GM11168 (cell line): Measurements from ENCODE around the gene ANGEL1.

Experiments
- in situ Hi-C: fragments of 300-500 bp; cut with MboI; formaldehyde crosslinking; loops from one replicate; pipeline ENCODE4 v1.12.0; 2022; ENCODE audit warnings: low sequenced_read_pairs; ENCODE audit not compliant: unreplicated experiment

The ANGEL1 gene

DNA sequence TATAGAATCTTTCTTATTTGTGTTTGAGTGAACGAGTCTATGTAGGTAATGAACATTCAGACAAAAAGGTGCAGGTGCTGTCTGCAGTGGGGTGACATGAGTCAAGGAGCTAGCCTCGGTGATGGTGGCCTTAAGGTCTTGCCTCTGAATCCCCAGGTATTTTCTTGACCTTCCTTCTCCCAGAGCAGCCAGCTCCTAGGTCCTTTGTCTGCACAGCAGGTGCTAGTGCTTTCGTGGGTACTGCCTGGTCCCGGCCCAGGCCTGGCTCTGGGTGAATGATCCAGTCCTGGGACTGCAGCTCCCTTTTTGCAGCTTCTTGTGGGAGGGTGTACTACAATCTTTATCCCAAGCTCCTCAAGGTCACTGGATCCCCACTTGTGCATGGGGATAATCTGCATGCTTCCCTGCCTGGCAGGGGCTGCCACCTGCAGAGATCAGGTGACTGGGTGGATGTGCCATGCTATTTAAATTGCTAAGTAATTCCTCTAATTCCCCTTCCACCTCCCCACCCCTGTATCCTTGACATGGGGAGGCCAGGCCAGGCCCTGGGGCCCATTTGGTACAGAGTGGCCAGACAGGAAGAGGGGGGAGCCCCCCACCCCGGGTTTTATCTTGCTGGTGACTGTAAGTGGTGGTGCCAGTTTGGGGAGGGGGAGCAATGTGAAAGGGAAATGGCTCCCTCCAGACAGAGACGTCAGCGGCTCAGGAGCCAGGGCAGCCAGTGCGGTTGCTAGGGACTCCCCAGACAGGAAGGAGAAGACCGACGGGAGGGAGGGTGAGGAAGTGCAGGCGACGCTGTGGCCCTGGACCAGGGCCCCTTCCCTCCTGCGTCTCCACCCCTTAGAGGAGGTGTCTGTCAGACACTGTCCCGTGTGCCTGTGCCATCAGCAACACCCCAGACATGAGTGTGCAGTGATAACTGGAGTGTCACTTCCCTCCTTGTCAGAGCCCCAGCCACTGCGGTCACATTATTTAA, 44.7 kb downstream of the ANGEL1 start:
- in situ Hi-C loops, result no loop called here

DNA sequence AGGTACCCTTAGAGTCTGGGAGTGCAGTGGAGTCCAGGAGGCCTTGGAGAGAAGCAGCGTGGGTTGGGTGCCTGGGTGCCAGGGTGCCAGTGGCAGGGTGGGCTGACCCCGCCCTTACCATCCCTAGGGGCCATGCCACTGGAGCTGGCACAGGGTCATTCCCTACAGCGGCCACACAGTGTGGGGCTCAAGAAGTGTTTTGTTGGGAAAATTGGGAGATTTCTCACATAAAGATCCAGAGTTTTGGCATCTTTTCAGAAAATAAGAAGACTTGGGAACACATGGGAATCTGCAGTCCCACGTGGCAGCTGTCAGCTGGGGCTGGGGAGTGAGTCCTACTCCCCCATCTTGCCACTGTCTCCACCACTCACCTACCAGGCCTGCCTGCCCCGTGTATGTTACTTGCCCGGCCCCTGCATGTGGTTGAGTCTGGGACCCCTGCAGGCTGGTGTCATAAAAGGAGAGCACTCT, 47.2 kb downstream of the ANGEL1 start:
- in situ Hi-C loops, result no loop called here

DNA sequence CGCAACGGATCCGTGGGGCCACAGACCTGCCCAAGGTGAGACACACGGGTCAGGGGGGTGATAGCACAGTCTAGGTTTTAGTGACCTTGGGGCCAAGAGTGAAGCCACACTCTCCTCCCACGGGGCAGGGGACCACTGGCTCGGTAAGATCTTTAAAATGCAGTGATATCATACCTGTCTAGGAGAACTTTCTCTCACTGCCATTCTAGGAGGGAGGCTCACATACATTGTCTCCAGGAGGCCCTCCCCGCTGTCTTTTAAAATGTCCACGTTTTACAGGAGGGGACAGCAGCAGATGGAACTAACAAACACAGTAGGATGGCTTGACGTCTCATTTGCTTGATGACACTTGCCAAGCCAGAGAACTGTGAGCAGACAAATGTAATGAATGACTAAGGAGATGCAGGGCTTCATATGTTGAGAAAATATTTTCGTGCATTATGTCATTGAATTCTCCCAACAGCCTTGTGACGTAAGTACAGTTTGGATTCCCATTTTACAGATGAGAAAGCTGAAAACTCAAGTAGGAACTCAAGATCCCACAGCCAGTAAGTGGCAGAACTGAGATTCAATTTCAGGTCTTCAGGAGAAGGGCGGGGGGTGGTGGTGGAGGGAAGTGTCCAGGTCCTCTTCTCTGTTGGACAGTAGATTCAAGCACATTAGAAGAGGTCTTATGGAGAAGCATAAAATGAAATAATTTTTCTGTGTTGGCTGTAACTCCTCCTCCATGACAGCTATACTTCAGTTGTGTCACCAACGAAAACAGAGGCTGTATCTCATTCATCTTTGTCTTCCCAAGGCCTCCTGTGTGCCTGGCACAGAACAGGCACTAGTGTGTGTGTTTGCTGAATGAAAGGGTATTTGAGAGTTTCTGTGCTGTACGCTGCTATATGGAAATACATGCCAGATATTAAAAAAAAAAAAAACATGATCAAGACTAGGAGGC, 49.3 kb downstream of the ANGEL1 start:
- in situ Hi-C loops, result no loop called here

DNA sequence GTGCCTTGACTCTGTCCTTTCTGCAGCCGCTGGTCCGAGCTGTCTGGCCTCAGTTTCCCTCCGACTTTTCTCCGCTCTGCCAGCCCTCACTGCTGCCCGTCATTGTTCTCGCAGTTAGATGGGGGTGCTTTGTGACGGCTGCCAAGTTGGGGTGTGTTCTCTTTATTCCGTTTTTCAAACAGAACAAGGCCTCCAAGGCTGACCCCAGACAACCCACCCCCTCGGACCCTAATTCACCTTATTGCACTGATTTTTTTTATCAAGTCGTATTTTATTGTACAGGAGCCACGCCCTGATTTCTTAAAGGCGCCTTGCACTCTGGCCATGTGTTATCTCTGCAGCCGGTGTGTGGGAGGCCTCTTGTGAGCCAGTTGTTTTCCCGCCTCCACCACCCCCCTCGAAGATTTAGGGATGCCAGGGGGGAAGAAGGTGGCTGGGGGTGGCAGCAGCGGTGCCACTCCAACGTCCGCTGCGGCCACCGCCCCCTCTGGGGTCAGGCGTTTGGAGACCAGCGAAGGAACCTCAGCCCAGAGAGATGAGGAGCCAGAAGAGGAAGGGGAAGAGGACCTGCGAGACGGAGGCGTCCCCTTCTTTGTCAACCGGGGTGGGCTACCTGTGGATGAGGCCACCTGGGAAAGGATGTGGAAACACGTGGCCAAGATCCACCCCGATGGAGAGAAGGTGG, 50.1 kb downstream of the ANGEL1 start:
- in situ Hi-C loops, result no loop called here

DNA sequence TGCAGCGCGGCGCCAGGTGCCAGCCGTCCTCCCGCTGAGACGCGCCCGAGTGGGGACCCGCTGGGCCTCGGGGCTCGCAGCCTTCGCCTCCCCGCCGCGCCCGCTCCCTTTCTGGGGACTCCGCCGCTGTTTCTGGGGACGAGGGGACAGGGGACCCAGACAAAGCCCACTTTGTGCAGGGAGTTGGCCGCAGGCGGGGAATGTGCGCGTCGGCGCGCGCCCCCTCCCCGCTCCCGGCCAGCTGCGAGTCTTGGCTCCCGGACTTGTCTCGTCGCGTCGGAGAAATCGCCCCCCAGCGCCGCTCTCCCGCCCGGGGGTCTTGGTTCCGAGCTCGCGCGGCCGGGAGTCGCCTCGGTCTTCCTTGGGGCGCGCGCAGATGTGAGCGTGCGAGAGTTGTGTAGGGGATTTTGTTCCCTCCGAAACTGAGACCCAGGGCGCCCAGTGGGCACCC, 50.7 kb downstream of the ANGEL1 start:
- in situ Hi-C loops, result no loop called here

DNA sequence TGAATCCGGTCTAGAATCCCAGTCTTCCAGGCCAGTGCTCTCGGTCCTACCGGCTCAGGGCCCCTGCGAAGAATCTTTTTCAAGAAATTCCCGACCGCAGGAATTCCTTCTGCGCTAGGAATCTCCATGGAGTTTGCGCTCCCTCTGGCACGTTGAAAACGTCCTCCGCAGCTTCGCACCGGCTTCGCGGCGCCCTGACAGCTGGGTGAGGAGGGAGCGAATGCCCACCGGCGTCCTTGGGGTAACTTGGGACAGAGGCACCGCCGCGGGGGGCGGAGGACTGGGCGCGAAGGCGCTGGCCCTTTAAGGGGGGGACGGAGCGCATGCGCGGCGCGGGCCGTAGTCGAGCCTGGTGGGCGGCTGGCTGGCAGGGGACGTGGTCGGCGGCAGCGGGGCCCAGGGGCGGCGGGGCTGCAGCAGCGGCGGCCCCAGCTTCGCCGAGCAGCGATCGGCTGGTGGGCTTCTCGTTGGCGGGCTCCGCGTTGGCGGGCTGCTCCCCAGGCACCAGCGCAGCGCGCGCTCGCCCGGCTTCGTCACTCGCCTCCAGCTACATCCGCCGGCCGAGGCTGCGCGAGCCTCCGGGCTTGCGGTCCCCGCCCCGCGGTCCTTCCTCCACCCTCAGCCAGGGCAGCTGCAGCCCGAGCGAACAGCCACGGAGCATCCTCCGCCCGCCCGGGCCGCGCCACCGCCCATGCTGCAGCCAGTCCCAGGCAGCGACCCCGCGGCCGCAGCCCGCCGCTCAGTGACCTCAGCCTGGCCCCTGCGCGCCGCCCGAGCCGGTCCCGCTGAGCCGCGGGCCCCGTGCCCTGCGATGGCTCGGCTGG, 51.3 kb downstream of the ANGEL1 start, which contains the start of gene VASH1:
Gene VASH1 (plus strand): TSS at position 333 of the 824 bp plus-strand sequence. CDS start 1,354 bp downstream, outside the sequence.
- in situ Hi-C loops, result no loop called here

DNA sequence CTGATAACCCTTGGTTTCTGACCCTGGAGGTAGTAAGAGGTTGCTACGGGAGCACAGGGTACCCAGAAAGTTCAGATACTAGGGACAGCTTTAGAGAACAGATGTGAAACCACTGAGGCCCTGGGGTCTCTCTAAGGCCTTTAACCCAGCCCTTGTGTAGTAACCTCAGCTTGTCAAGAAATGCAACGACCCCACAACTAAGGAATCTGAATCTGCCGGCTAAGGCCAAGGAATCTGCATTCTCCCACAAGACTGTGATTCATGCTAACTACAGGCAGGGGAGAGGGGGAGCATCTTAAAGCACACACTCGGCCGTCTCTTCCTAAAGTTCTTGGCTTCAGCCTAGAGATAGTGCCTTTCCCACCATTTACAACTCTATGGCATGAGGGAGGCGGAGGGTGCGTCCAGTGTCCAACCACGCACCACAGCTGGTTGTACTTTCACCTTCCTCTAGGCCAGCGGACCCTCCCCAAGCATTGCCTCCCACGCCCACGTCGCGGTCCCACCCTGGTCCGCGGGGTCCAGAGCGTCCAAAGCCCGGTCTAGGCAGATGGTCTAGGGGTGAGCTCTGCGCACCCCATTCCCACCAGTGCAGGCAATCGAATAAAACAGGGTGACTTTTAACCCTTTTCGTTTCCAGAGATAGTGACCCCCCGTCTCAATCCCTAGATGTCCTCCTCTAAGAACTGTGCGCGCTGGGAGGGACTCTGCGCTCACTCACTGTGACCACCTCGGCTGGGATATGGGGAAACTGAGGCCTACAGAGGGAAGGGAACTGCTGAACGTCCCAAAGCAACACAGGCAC, 52.1 kb downstream of the ANGEL1 start:
- in situ Hi-C loops, result no loop called here

DNA sequence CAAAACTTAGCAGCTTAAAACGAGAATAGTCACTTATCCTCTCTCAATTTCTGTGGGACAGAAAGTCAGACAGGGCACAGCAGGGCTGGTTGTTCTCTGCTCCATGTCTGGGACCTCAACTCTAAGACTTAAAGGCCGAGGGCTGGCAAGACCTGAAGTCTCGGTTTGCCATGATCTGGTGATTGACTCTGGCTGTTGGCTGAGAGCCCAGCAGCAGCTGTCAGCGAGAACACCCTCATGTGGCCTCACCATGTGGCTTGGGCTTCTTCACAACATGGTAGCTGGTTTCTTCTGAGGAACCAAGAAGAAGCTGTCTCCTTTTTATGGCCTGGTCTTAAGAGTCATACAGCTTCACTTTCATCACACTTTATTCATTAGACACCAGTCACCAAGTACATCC, 53.1 kb downstream of the ANGEL1 start:
- in situ Hi-C loops, result no loop called here

DNA sequence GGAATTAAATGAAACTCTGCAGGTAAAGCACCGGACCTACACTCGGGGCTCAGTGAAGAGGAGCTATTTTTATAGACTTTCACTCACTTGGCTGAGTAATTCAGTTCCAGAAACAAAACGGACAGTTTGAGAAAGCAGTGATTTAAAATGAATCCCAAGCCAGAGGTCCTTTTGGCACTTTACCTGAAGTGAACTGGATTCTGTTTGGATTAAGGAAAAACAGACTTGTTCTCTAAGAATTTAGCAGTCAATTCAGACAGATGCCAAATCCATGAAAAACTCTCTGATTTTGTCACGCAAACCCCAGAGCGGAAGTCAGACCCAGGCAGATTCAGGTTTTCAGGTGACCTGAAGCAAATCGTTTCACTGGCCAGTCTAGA, 56.3 kb downstream of the ANGEL1 start:
- in situ Hi-C loops, result no loop called here

DNA sequence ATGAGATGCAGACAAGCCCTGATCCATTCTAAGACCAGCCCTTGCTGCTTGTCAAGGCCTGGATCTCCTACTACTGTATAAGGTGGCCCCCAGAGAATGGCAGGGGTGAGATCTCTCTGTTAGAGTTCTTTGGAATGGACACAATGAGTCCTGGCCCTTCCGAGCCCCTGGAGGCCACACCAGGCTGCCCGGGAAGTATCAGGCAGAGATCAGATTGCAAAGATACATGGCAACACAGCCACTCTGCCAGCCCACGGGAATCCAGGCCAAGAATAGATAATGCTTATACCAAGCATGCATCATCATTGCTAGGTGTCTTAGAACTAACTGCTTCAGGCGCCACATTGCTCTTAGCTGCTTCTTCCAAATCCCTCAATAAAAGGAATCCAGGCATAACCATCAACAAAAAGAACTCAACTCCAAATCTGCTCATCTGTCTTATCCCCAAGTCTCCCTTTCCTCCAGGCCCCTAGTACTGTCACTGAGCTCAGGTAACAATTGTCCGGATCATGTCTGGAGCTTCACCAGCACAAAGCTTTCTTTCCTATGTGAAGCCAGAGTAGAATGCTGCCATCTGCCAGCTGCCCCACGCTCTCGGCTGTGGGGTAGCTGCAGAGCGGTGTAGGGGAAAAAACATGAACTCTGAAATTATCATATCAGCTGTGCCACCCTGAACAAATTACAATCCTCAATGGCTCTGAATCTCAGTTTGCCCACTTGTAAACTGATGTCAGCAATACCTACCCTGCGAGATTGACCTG, 56.9 kb downstream of the ANGEL1 start:
- in situ Hi-C loops, result no loop called here

DNA sequence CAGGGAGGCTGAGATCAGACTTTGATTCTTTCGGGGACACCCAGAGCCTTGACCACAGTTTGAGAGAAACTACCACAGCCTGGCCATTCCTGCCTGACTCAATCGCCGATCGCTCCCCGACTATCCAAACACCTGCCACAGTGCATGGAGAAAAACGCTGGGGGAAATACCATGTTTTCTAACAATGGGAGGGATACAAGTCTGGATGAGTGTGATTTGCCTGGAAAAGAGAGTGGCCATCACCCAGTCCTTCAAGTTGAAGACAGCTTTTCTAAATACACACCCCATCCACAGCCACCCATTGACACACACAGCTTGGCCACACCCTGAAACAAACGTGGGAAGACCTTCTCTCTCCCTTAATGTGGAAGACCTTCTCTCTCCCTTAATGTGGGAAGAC, 58.1 kb downstream of the ANGEL1 start:
- in situ Hi-C loops, result no loop called here

DNA sequence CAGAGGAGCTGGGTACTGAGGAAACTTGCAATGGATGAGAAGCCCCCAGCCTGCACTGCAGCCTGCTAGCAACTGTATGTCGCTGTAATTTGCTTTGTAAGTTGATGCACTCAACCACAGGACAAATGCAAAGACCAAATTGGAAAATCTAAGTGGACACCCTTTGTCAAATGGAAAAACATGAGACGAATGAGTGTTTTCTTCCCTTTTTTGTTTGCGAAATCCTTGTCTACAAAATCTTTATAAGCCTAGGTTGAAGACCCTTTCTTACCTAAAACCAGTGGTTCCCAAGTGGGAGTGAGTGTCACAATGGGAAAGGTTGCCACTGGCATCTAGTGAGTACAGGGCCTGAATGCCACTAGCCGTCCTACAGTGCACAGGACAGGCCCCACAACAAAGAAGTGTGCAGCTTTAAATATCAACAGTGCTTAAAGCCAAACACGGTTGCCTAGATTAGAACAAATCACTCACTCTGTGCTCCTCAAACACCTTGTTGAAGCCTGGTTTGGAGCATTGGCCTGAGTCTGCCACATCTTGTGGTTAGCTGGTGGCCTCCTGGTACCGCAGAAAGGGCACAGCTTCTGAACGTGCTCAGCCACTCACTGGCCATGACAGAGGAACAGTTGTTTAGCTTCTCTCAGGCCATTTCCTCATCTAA, 59.0 kb downstream of the ANGEL1 start:
- in situ Hi-C loops, result no loop called here

DNA sequence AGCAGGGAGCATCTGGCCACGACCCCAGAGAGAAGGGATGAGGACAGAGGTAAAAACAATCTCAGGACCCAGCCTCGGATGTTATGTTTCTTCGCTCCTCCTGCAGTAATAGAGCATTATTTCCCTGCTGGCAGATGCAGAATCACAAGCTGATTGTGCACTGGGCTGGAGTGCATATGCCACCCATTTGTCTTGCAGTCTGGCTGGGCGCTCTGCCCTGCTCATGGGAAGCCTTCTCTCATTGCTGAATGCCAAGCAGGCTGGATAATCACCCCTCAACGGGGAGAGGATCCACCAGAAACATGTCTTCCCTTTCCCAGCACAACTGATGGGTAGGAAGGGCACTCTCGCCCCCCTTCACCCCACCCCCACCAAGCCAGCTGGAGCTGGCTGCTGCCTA, 59.9 kb downstream of the ANGEL1 start:
- in situ Hi-C loops, result no loop called here

DNA sequence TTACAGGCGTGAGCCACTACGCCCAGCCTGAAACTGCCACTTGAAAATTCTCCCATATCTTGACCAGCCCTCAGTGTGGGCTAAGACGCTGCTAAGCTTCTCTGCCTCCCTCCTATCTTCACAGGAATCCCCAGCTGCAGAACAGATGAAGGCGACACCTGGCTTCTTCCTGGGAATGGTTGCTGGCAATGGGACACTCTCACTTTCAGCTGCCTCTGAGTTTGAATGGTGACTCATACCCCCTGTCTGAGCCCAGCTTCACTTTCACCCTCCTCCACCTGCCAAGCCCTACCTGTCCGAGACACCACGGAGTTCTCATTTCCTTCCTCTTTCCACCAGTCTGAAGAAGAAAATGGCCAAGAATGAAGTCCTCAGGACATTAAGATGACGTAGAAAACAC, 69.7 kb downstream of the ANGEL1 start:
- in situ Hi-C loops, result no loop called here

DNA sequence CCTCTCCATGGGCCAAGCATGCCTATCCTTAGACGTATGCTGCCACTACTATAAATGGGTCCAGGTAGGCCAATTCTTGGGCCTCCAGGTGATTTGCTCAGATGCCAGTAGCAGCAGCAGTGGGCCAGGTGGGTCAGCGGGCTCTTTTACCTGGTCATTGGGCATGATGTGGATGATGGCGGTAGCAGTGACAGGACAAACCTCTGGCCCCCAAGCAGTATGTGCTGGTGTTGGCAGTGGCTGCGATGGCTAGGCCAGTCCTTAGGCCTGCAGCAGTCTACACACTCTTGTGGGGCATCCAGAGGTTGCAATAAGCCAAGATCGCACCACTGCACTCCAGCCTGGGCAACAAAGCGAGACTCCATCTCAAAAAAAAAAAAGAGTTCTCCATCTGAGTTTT, 70.5 kb downstream of the ANGEL1 start:
- in situ Hi-C loops, result no loop called here

DNA sequence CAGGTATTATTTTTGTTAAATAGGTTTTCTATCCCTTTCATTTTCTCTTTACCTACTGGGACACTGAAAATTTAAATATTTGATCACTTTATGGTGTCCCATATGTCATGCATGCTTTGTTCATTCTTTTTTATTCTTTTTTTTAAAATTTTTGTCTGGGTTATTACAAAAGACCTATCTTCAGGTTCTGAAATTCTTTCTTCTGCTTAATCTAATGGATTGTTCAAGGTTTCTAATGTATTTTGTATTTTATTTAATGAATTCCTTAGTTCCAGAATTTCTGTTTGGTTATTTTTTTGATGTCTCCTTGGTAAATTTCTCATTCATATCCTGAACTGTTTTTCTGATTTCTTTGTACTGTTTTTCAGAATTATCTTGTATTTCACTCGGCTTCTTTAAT, 71.6 kb downstream of the ANGEL1 start:
- in situ Hi-C loops, result no loop called here
